HCT116 (cell line): ENCODE measurements around the gene KRT13. TPM values are rescaled to one million over a fixed set of nuclear protein-coding genes. Genes with fewer than 3 reads are reported as not detected.

Experiments
- ATAC-seq: fragments of 200-7000 bp; cut with Tn5 transposase; 2 replicates; pipeline ENCODE4 v1.9.1; 2020; ENCODE audit warnings: mild to moderate bottlenecking, moderate library complexity
- BruUV-seq: library from RNA; stranded (reverse); fragments of 400-500 nt; replicated peaks from 2 replicates; lab custom pipeline; 2021; lab: Mats Ljungman, UMichigan
- CTCF ChIA-PET: fragments of 300-600 bp; sonication (Branson Sonifier 250); formaldehyde crosslinking; loops from one replicate; lab custom pipeline; 2021; ENCODE audit warnings: antibody characterized with exemption; lab: Charles Lee
- POLR2A ChIA-PET: fragments of 300-600, 350-600 bp; sonication (Branson Sonifier 250); formaldehyde crosslinking; loops from one replicate; lab custom pipeline; 2021; ENCODE audit warnings: antibody characterized with exemption; lab: Charles Lee
- RAD21 ChIA-PET, 2 experiments: fragments of 300-600 bp; sonication (Branson Sonifier 250); formaldehyde crosslinking; loops; one replicate each; lab custom pipeline; 2023; ENCODE audit warnings: low total read pairs in 2 of 2; ENCODE audit not compliant: uncharacterized antibody in 2 of 2, unreplicated experiment in 2 of 2, low non-redundant PET in 1 of 2; lab: Charles Lee
- DNase-seq: peaks from one replicate; pipeline ENCODE4 v3.0.0-alpha.2; 2010; ENCODE audit warnings: low read depth, low spot score
- H2AFZ ChIP-seq: fragments of 200-600 bp; shearing (Covaris generic), sonication (generic); 2 replicates; pipeline ENCODE4 v1.6.1; 2017; ENCODE audit warnings: low read depth, mixed run types, mixed read lengths, antibody characterized with exemption, low read length; ENCODE audit not compliant: poor library complexity, severe bottlenecking
- H3K27ac ChIP-seq: 2 replicates; pipeline ENCODE4 v1.5.1; 2012; ENCODE audit warnings: low read depth, low read length
- H3K27me3 ChIP-seq: fragments of 200-600 bp; sonication (generic); 2 replicates; pipeline ENCODE4 v1.6.1; 2016; ENCODE audit warnings: mixed run types, low read length, mixed read lengths; ENCODE audit not compliant: insufficient read depth
- H3K36me3 ChIP-seq, 2 experiments: fragments of 200-500 bp in 1 of 2; fragments of 200-600 bp in 1 of 2; sonication (Bioruptor generic) in 1 of 2; sonication (generic) in 1 of 2; 2 replicates each; pipeline versions ENCODE4 v1.5.1 to v1.6.1; 2014 to 2016; ENCODE audit warnings: low read length in 2 of 2, inconsistent platforms in 1 of 2, mixed read lengths in 1 of 2, mixed run types in 1 of 2; ENCODE audit not compliant: insufficient read depth in 2 of 2, control insufficient read depth in 1 of 2
- H3K4me1 ChIP-seq, 2 experiments: fragments of 200-600 bp in 1 of 2; sonication (generic) in 1 of 2; 2 replicates each; pipeline versions ENCODE4 v1.5.1 to v1.6.1; 2012 to 2017; ENCODE audit warnings: low read length in 2 of 2, inconsistent platforms in 1 of 2, mild to moderate bottlenecking in 1 of 2, mixed read lengths in 1 of 2, mixed run types in 1 of 2, moderate library complexity in 1 of 2; ENCODE audit not compliant: insufficient read depth in 2 of 2, control insufficient read depth in 1 of 2
- H3K4me2 ChIP-seq: fragments of 200-600 bp; sonication (generic); 2 replicates; pipeline ENCODE4 v1.6.1; 2017; ENCODE audit warnings: mixed run types, low read length, mixed read lengths
- H3K4me3 ChIP-seq, 2 experiments: fragments of 200-600 bp in 1 of 2; sonication (generic) in 1 of 2; replicated peaks in 1 of 2; 2 replicates each; pipeline ENCODE4 v1.5.1; 2011 to 2016; ENCODE audit warnings: low read length in 2 of 2, control low read depth in 1 of 2, low read depth in 1 of 2, mild to moderate bottlenecking in 1 of 2, mixed read lengths in 1 of 2, mixed run types in 1 of 2
- H3K79me2 ChIP-seq: fragments of 200-600 bp; sonication (generic); 2 replicates; pipeline ENCODE4 v1.6.1; 2017; ENCODE audit warnings: mild to moderate bottlenecking, mixed run types, low read length, moderate library complexity, mixed read lengths; ENCODE audit not compliant: insufficient read depth
- H3K9ac ChIP-seq: fragments of 200-600 bp; sonication (generic); 2 replicates; pipeline ENCODE4 v1.6.1; 2016; ENCODE audit warnings: low read length, mixed read lengths
- H3K9me2 ChIP-seq: fragments of 200-600 bp; sonication (generic), shearing (Covaris generic); 2 replicates; pipeline ENCODE4 v1.6.1; 2017; ENCODE audit warnings: mixed run types, mild to moderate bottlenecking, moderate library complexity; ENCODE audit not compliant: insufficient read depth
- H3K9me3 ChIP-seq, 2 experiments: fragments of 200-500 bp in 1 of 2; fragments of 200-600 bp in 1 of 2; sonication (Bioruptor generic) in 1 of 2; sonication (generic) in 1 of 2; 2 replicates each; pipeline ENCODE4 v1.6.1; 2014 to 2017; ENCODE audit warnings: low read length in 2 of 2, mixed read lengths in 2 of 2, inconsistent platforms in 1 of 2, low read depth in 1 of 2, mild to moderate bottlenecking in 1 of 2, mixed run types in 1 of 2, moderate library complexity in 1 of 2; ENCODE audit not compliant: control insufficient read depth in 1 of 2, insufficient read depth in 1 of 2
- H4K20me1 ChIP-seq: fragments of 200-600 bp; sonication (generic), shearing (Covaris generic); 2 replicates; pipeline ENCODE4 v1.6.1; 2017; ENCODE audit warnings: mixed run types, mild to moderate bottlenecking, moderate library complexity; ENCODE audit not compliant: insufficient read depth
- ATF3 ChIP-seq: IDR thresholded peaks from 2 replicates; pipeline ENCODE4 v1.6.1; 2012
- CBX3 ChIP-seq: IDR thresholded peaks from 2 replicates; pipeline ENCODE4 v1.6.1; 2012; ENCODE audit warnings: low read depth
- CTCF ChIP-seq, 3 experiments: fragments of 200-600 bp in 1 of 3; sonication (generic) in 1 of 3; IDR thresholded peaks in 2 of 3; conservative IDR thresholded peaks in 1 of 3; 2 replicates each; pipeline ENCODE4 v1.5.1; 2012 to 2017; ENCODE audit warnings: low read depth in 2 of 3, low read length in 2 of 3, antibody characterized with exemption in 1 of 3, borderline replicate concordance in 1 of 3, control low read depth in 1 of 3, mild to moderate bottlenecking in 1 of 3, mixed read lengths in 1 of 3, mixed run types in 1 of 3, moderate library complexity in 1 of 3; ENCODE audit not compliant: insufficient read depth in 1 of 3
- EGR1 ChIP-seq: IDR thresholded peaks from 2 replicates; pipeline ENCODE4 v1.6.1; 2012; ENCODE audit warnings: low read depth
- EZH2 ChIP-seq: fragments of 200-600 bp; sonication (generic); IDR thresholded peaks from 2 replicates; pipeline ENCODE4 v1.6.1; 2017; ENCODE audit warnings: antibody characterized with exemption, mixed run types
- EZH2phosphoT487 ChIP-seq: fragments of 200-600 bp; IDR thresholded peaks from 2 replicates; pipeline ENCODE4 v1.6.1; 2018; ENCODE audit warnings: antibody characterized with exemption, borderline replicate concordance
- FOSL1 ChIP-seq: IDR thresholded peaks from 2 replicates; pipeline ENCODE4 v1.6.1; 2012; ENCODE audit warnings: low read depth
- JUND ChIP-seq: IDR thresholded peaks from 2 replicates; pipeline ENCODE4 v1.6.1; 2012
- MAX ChIP-seq: IDR thresholded peaks from 2 replicates; pipeline ENCODE4 v1.6.1; 2012
- POLR2A ChIP-seq: IDR thresholded peaks from 2 replicates; pipeline ENCODE4 v1.7.0; 2011; ENCODE audit warnings: borderline replicate concordance; ENCODE audit not compliant: insufficient read depth, insufficient read length; ENCODE audit errors: extremely low read depth
- RAD21 ChIP-seq: IDR thresholded peaks from 2 replicates; pipeline ENCODE4 v1.6.1; 2012; ENCODE audit warnings: low read depth, mild to moderate bottlenecking
- REST ChIP-seq: IDR thresholded peaks from 2 replicates; pipeline ENCODE4 v1.6.1; 2012; ENCODE audit warnings: low read depth
- SIN3A ChIP-seq: IDR thresholded peaks from 2 replicates; pipeline ENCODE4 v1.6.1; 2012; ENCODE audit warnings: low read depth
- SP1 ChIP-seq: IDR thresholded peaks from 2 replicates; pipeline ENCODE4 v1.6.1; 2012; ENCODE audit warnings: low read depth
- SRF ChIP-seq: IDR thresholded peaks from 2 replicates; pipeline ENCODE4 v1.6.1; 2012; ENCODE audit warnings: low read depth
- TCF7L2 ChIP-seq: IDR thresholded peaks from 2 replicates; pipeline ENCODE4 v1.7.0; 2011; ENCODE audit warnings: borderline replicate concordance, inconsistent platforms; ENCODE audit not compliant: insufficient read depth, insufficient read length; ENCODE audit errors: extremely low read depth
- YY1 ChIP-seq: IDR thresholded peaks from 2 replicates; pipeline ENCODE4 v1.6.1; 2011; ENCODE audit warnings: low read length, low read depth, moderate library complexity, mild to moderate bottlenecking; ENCODE audit not compliant: insufficient replicate concordance; ENCODE audit errors: extremely low read depth
- ZBTB33 ChIP-seq: IDR thresholded peaks from 2 replicates; pipeline ENCODE4 v1.6.1; 2011; ENCODE audit warnings: mild to moderate bottlenecking, low read length, moderate library complexity; ENCODE audit not compliant: insufficient replicate concordance; ENCODE audit errors: extremely low read depth
- ZFX ChIP-seq: fragments of 450-650 bp; IDR thresholded peaks from 2 replicates; pipeline ENCODE4 v1.6.1; 2017
- ZNF274 ChIP-seq: fragments of 200-500 bp; sonication (Bioruptor generic); IDR thresholded peaks from 2 replicates; pipeline ENCODE4 v1.6.1; 2014; ENCODE audit warnings: mild to moderate bottlenecking, low read depth, low read length, inconsistent platforms
- intact Hi-C: fragments of 100-400 bp; cut with micrococcal nuclease; formaldehyde crosslinking; loops from 2 replicates; pipeline ENCODE4 v1.10.0; 2022
- total RNA-seq: library from RNA; stranded (reverse); gene quantifications from one replicate; pipeline ENCODE4 v1.2.1, GENCODE V29; 2021; ENCODE audit not compliant: unreplicated experiment

Gene KRT13
- total RNA-seq, 1 experiment from 2014 or later: 3.7 TPM

- Histone ChIP-seq H3K4me1 (peaks cover 46 to 78% of the 10 kb centered on the region in 2 experiments), H3K27ac (peak overlapping the region; percentile 42; the same call in 1 of the 2 replicates), H3K9me3 (peaks cover 0 to 8% of the 10 kb centered on the region in 2 experiments; a peak in 1 of 4 replicates), H4K20me1 (no peaks in the 10 kb centered on the region), H3K36me3 (no peaks in the 10 kb centered on the region), H3K9ac (peak overlapping the region; percentile 48), H3K79me2 (no peaks in the 10 kb centered on the region), H3K4me2 (peak overlapping the region; percentile 60), H3K9me2 (no peaks in the 10 kb centered on the region), H3K4me3 (no peak overlapping the region), H3K27me3 (no peaks in the 10 kb centered on the region), H2AFZ (peak overlapping the region; percentile 86)
- ATAC-seq (no peak), DNase-seq (no peak)
- POLR2A ChIA-PET: interaction anchor here (1.4 to 6.5 kb wide), 2 partner anchors 17 to 143 kb away, joined by 5 to 68 read pairs; partner anchors contain the start of genes EIF1 and KRT19
- CTCF ChIA-PET: interaction anchor here (0.6 to 1.3 kb wide), 3 partner anchors 104 to 164 kb away, joined by 4 to 5 read pairs (median 5); no protein-coding TSS in a partner anchor
- intact Hi-C loops: loop anchor here (5.0 to 10.0 kb wide), 2 partner anchors 223 to 930 kb away; no protein-coding TSS in a partner anchor
- no TSS peak for BruUV-seq
- RAD21 ChIA-PET: no interaction called here
- TF ChIP-seq MAX (no peak), EZH2 (no peak), POLR2A (no peak), RAD21 (no peak), EZH2phosphoT487 (no peak), ZBTB33 (no peak), SIN3A (no peak), SRF (no peak), TCF7L2 (no peak), EGR1 (no peak), CBX3 (no peak), YY1 (no peak), ZNF274 (no peak), JUND (no peak), SP1 (no peak), ATF3 (no peak), REST (no peak), CTCF (IDR thresholded peaks at IDR 0.05 in 2 of 3, conservative IDR thresholded peaks at IDR 0.05 in 1 of 3; ENCODE audit: borderline replicate concordance in 1 of 3, insufficient read depth in 1 of 3, low read depth in 2 of 3, low read length in 2 of 3) (no peak), FOSL1 (no peak), ZFX (no peak)
These were observed 39.5 kb upstream of the KRT13 start for GRCh38 chr17:41544935-41545334.
